Neutrophil (primary cell): ENCODE results near the gene DOCK11.
A peak's percentile ranks its signal among the peaks of the same experiment; 100 is the strongest.

ENCODE experiments used
- H3K27ac ChIP-seq: fragments of 200-600 bp; sonication (generic); 2 replicates; pipeline ENCODE4 v1.5.1; 2016; ENCODE audit warnings: mild to moderate bottlenecking, moderate library complexity
- H3K27me3 ChIP-seq: fragments of 200-600 bp; sonication (generic); 2 replicates; pipeline ENCODE4 v1.6.0; 2016; ENCODE audit warnings: mild to moderate bottlenecking
- H3K36me3 ChIP-seq: fragments of 200-600 bp; sonication (generic); 2 replicates; pipeline ENCODE4 v1.5.1; 2017
- H3K4me1 ChIP-seq, 2 experiments: fragments of 200-600 bp in 1 of 2; sonication (generic) in 1 of 2; 1 replicate in 1 of 2; 2 replicates in 1 of 2; pipeline versions ENCODE4 v1.5.1 to v1.6.1; 2013 to 2016; ENCODE audit warnings: low read depth in 1 of 2, low read length in 1 of 2, mild to moderate bottlenecking in 1 of 2, moderate library complexity in 1 of 2; ENCODE audit not compliant: control insufficient read depth in 1 of 2, insufficient read depth in 1 of 2
- H3K4me3 ChIP-seq, 2 experiments: fragments of 200-600 bp in 1 of 2; sonication (generic) in 1 of 2; 1 replicate in 1 of 2; 2 replicates in 1 of 2; pipeline ENCODE4 v1.5.1; 2013 to 2016; ENCODE audit warnings: low read depth in 1 of 2, low read length in 1 of 2, mild to moderate bottlenecking in 1 of 2, moderate library complexity in 1 of 2
- H3K9me3 ChIP-seq: fragments of 200-600 bp; sonication (generic); 2 replicates; pipeline ENCODE4 v1.5.1; 2016
- CTCF ChIP-seq: fragments of 200-600 bp; sonication (generic); IDR thresholded peaks from 2 replicates; pipeline ENCODE4 v1.5.1; 2016; ENCODE audit warnings: antibody characterized with exemption

The DOCK11 gene

GRCh38 chrX:118669435-118669834 lies 173.8 kb downstream of the DOCK11 start:
- Histone ChIP-seq H3K27me3 (no peaks in the 10 kb centered on the region), H3K9me3 (no peaks in the 10 kb centered on the region), H3K36me3 (peaks cover 60% of the 10 kb centered on the region), H3K4me3 (no peak overlapping the region), H3K27ac (no peak overlapping the region), H3K4me1 (no peaks in the 10 kb centered on the region)
- TF ChIP-seq CTCF: no peak

- H3K9me3 ChIP-seq: no peaks in the 10 kb centered on the region
- no peaks in the 10 kb centered on the region for H3K4me1 ChIP-seq
- TF ChIP-seq CTCF: no peak
- H3K36me3 ChIP-seq: peaks cover 59% of the 10 kb centered on the region
- H3K4me3 ChIP-seq: no peak overlapping the region
- H3K27ac ChIP-seq: peak overlapping the region; percentile 5
- no peaks in the 10 kb centered on the region for H3K27me3 ChIP-seq
These were observed 179.8 kb downstream of the DOCK11 start for GRCh38 chrX:118675326-118675965.

- no peaks in the 10 kb centered on the region for H3K4me1 ChIP-seq
- H3K27me3 ChIP-seq: no peaks in the 10 kb centered on the region
- no peak for TF ChIP-seq CTCF
- no peak overlapping the region for H3K4me3 ChIP-seq
- peaks cover 59% of the 10 kb centered on the region for H3K36me3 ChIP-seq
- no peak overlapping the region for H3K27ac ChIP-seq
- H3K9me3 ChIP-seq: no peaks in the 10 kb centered on the region
These were observed 180.3 kb downstream of the DOCK11 start for GRCh38 chrX:118675966-118676349.

GRCh38 chrX:118677318-118677717 lies 181.7 kb downstream of the DOCK11 start:
- H3K27me3 ChIP-seq: no peaks in the 10 kb centered on the region
- no peaks in the 10 kb centered on the region for H3K9me3 ChIP-seq
- H3K4me1 ChIP-seq: no peaks in the 10 kb centered on the region
- H3K27ac ChIP-seq: no peak overlapping the region
- no peak overlapping the region for H3K4me3 ChIP-seq
- peaks cover 62% of the 10 kb centered on the region for H3K36me3 ChIP-seq
- TF ChIP-seq CTCF: no peak

GRCh38 chrX:118679290-118679689 lies 183.7 kb downstream of the DOCK11 start:
- Histone ChIP-seq H3K4me1 (no peaks in the 10 kb centered on the region), H3K27ac (no peak overlapping the region), H3K27me3 (no peaks in the 10 kb centered on the region), H3K9me3 (no peaks in the 10 kb centered on the region), H3K36me3 (peaks cover 61% of the 10 kb centered on the region), H3K4me3 (no peak overlapping the region)
- no peak for TF ChIP-seq CTCF
